Stimulated activated effector memory CD8-positive, alpha-beta T cell treated with anti-CD3 and anti-CD28 coated beads, Interleukin-12 subunit alpha, Interleukin-12 subunit beta, amount 100 ng/mL, for 72 hours (primary cell): ENCODE measurements around the gene CRABP2.

Experiments
- ATAC-seq: fragments of 150-1000 bp; cut with Tn5 transposase; 2 replicates; pipeline ENCODE4 v1.10.0; 2021
- DNase-seq, 2 donors: peaks; one replicate each; pipeline ENCODE4 v3.0.0; 2021 to 2022; ENCODE audit warnings: low spot score in 2 of 2
- H3K27ac Mint-ChIP-seq: one replicate; pipeline ENCODE4 v1.8.0; 2022; ENCODE audit warnings: mild to moderate bottlenecking, mixed read lengths
- H3K36me3 Mint-ChIP-seq: one replicate; pipeline ENCODE4 v1.8.0; 2022; ENCODE audit warnings: mild to moderate bottlenecking, mixed read lengths
- H3K4me1 Mint-ChIP-seq: one replicate; pipeline ENCODE4 v1.8.0; 2022; ENCODE audit warnings: mixed read lengths
- H3K4me3 Mint-ChIP-seq: one replicate; pipeline ENCODE4 v1.8.0; 2022; ENCODE audit warnings: mild to moderate bottlenecking, mixed read lengths
- H3K9me3 Mint-ChIP-seq: one replicate; pipeline ENCODE4 v1.8.0; 2022; ENCODE audit warnings: mixed read lengths

The CRABP2 gene

DNA sequence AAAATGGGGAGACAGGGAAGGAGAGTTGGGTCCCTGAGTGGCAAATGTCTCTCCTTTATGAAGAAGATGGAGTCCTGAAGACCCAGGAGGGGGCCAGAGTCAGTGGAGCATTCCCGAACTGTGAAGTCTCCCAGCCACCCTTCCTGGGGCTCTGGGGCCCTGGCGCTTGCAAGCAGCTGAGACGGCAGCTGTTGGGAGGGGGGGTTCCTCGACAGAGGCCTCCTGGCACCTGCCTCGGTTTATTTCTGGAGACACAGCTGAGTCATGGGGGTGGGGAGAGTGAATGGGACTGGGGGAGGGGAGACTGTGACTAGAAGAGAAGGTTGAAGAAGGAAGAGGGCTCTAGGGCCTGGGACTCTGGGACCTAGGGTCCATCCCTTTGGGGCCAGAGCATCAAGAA lies 42.2 kb downstream of the CRABP2 start:
- Mint-ChIP-seq H3K4me3 (no peak overlapping the region), H3K36me3 (peaks cover 21% of the 10 kb centered on the region), H3K9me3 (no peaks in the 10 kb centered on the region), H3K27ac (peak overlapping the region; percentile 73), H3K4me1 (peaks cover 43% of the 10 kb centered on the region)
- no peak for DNase-seq
- no peak for ATAC-seq

DNA sequence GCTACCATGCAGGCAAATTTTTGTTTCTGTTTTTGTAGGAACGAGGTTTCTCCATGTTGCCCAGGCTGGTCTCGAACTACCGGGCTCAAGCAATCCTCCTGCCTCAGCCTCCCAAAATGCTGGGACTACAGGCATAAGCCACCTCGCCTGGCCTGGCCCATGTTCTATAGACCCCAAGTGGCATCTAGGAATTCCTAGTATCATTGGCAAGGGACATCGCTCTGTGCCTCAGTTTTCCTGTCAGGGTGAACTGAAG lies 42.7 kb downstream of the CRABP2 start:
- DNase-seq: no peak
- Mint-ChIP-seq H3K4me1 (peaks cover 47% of the 10 kb centered on the region), H3K36me3 (peaks cover 21% of the 10 kb centered on the region), H3K9me3 (no peaks in the 10 kb centered on the region), H3K27ac (peak overlapping the region; percentile 73), H3K4me3 (no peak overlapping the region)
- ATAC-seq: no peak

- peaks cover 21% of the 10 kb centered on the region for H3K36me3 Mint-ChIP-seq
- H3K4me3 Mint-ChIP-seq: peak overlapping the region; percentile 82
- no peaks in the 10 kb centered on the region for H3K9me3 Mint-ChIP-seq
- DNase-seq (no peak), ATAC-seq (no peak)
- peak overlapping the region; percentile 73 for H3K27ac Mint-ChIP-seq
- peaks cover 53% of the 10 kb centered on the region for H3K4me1 Mint-ChIP-seq
Observed at GRCh38 chr1:156662005-156662799, 43.2 kb downstream of the CRABP2 start.

GRCh38 chr1:156660752-156661112 lies 44.7 kb downstream of the CRABP2 start:
- Mint-ChIP-seq H3K9me3 (no peaks in the 10 kb centered on the region), H3K4me1 (peaks cover 59% of the 10 kb centered on the region), H3K27ac (peak overlapping the region; percentile 94), H3K36me3 (peaks cover 21% of the 10 kb centered on the region), H3K4me3 (peak overlapping the region; percentile 82)
- DNase-seq: no peak
- ATAC-seq: peak; percentile 33

DNA sequence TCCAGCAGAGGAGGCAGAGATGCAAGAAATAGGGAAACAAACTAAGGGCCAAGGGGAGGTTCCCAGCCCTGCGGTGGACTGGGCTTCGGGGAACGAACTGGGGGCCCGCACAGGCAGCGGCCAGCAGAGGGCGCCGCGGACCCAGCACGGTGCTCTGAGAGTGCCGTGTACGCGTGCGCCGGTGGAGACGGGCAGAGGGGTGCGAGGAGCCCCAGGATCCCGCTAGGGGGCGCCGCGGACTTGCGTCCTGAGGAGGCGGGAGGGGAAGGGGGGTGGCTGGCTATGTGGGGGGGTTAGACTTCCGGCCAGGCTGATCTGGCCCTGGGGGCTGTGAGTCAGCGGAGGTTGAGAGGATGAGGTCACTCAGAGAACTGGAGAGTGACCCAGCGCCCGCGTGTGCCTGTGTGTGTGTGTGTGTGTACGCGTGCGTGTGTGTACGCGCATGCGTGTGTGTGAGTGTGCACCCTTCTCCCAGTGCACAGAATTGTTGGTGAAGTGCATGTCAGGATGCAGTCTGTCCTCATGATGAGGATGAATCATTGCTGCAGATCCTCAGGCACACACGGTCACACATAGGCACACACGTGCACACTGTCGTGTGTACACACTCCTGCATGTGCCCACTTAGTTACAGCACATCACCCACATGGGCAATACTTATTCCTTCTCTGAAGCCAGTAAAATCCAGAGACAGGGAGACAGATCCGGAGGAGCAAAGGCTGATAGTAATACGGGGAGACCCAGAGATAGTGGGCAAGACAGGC lies 45.2 kb downstream of the CRABP2 start:
- Mint-ChIP-seq H3K36me3 (peaks cover 21% of the 10 kb centered on the region), H3K9me3 (no peaks in the 10 kb centered on the region), H3K4me3 (peak overlapping the region; percentile 82), H3K27ac (peak overlapping the region; percentile 94), H3K4me1 (peaks cover 59% of the 10 kb centered on the region)
- peak; percentile 89 for ATAC-seq
- peak; percentile 98 to 99 for DNase-seq

DNA sequence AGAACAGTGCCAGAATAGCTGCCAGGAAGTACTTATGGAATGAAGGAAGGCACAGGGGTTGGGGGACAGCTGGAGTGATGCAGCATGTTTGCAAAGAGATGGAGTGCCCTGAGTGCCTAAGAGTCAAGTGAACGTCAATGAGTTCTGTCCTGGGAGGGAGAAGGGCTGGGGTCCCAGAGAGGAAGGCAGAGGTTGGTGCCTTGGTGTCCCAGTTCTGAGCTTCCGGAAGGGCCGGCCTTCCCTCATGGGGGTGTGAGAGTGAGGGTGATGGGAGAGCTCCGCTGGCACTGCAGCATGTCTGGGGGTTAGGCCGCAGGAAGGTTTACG lies 45.8 kb downstream of the CRABP2 start:
- peaks cover 21% of the 10 kb centered on the region for H3K36me3 Mint-ChIP-seq
- no peak for DNase-seq
- ATAC-seq: no peak
- H3K4me3 Mint-ChIP-seq: peak overlapping the region; percentile 82
- H3K9me3 Mint-ChIP-seq: no peaks in the 10 kb centered on the region
- peak overlapping the region; percentile 94 for H3K27ac Mint-ChIP-seq
- peaks cover 59% of the 10 kb centered on the region for H3K4me1 Mint-ChIP-seq

DNA sequence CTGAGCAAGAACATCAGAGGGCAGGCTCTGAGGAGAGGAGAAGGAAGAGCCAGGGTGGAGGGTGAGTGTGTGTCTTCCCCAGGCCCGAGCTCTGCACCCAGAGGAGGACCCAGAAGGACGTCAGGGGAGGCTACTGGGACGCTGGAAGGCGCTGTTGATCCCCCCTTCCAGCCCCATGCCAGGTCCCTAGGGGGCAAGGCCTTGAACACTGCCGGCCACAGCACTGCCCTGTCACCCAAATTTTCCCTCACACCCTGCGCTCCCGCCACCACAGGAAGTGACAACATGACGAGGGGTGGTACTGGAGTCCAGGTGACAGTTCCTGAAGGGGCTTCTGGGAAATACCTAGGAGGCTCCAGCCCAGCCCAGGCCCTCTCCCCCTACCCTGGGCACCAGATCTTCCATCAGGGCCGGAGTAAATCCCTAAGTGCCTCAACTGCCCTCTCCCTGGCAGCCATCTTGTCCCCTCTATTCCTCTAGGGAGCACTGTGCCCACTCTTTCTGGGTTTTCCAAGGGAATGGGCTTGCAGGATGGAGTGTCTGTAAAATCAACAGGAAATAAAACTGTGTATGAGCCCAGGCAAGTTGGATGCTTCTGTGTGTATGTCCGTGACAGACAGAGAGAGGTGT lies 46.3 kb downstream of the CRABP2 start:
- Mint-ChIP-seq H3K27ac (peak overlapping the region; percentile 94), H3K36me3 (peaks cover 21% of the 10 kb centered on the region), H3K4me1 (peaks cover 59% of the 10 kb centered on the region), H3K4me3 (peak overlapping the region; percentile 82), H3K9me3 (no peaks in the 10 kb centered on the region)
- ATAC-seq (no peak), DNase-seq (no peak)

- Mint-ChIP-seq H3K27ac (peak overlapping the region; percentile 94), H3K36me3 (peaks cover 21% of the 10 kb centered on the region), H3K9me3 (no peaks in the 10 kb centered on the region), H3K4me1 (peaks cover 59% of the 10 kb centered on the region), H3K4me3 (peak overlapping the region; percentile 82)
- DNase-seq: no peak
- no peak for ATAC-seq
Observed at GRCh38 chr1:156658496-156658895, 46.9 kb downstream of the CRABP2 start.

DNA sequence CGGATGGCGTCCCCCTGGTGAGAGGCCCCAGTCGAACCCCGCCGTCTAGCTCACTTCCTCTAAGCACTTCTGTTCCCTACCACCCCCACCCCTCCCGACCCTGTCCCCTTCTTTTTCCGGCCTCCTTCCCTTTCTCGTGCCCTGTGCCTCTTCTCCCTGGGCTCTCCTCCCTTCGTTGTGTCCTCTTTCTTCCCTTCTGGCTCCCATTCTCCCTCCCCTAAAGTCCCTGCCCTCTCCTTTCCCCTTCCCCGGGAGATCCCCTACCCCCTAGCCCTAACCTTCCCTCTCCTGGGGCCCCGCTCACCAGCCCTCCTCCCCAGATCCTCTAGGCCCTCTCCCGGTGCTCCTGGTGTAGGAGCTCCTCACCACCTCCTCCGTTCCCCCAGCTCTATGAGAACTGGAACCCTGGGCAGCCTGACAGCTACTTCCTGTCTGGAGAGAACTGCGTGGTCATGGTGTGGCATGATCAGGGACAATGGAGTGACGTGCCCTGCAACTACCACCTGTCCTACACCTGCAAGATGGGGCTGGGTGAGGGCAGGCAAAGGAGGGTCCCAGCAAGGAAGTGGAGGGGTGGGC lies 47.6 kb downstream of the CRABP2 start:
- peak overlapping the region; percentile 23 for H3K27ac Mint-ChIP-seq
- no peak for ATAC-seq

GRCh38 chr1:156656806-156657740 lies 48.3 kb downstream of the CRABP2 start:
- DNase-seq (peak; percentile 74 to 85), ATAC-seq (peak; percentile 20)
- peaks cover 58% of the 10 kb centered on the region for H3K4me1 Mint-ChIP-seq
- no peaks in the 10 kb centered on the region for H3K9me3 Mint-ChIP-seq
- peak overlapping the region; percentile 23 for H3K27ac Mint-ChIP-seq
- peaks cover 21% of the 10 kb centered on the region for H3K36me3 Mint-ChIP-seq
- H3K4me3 Mint-ChIP-seq: peak overlapping the region; percentile 82

More for the DNA sequence above, 47.6 kb downstream of the CRABP2 start:
- peak overlapping the region; percentile 82 for H3K4me3 Mint-ChIP-seq
- H3K4me1 Mint-ChIP-seq: peaks cover 59% of the 10 kb centered on the region
- no peaks in the 10 kb centered on the region for H3K9me3 Mint-ChIP-seq
- peaks cover 21% of the 10 kb centered on the region for H3K36me3 Mint-ChIP-seq
- DNase-seq: no peak

DNA sequence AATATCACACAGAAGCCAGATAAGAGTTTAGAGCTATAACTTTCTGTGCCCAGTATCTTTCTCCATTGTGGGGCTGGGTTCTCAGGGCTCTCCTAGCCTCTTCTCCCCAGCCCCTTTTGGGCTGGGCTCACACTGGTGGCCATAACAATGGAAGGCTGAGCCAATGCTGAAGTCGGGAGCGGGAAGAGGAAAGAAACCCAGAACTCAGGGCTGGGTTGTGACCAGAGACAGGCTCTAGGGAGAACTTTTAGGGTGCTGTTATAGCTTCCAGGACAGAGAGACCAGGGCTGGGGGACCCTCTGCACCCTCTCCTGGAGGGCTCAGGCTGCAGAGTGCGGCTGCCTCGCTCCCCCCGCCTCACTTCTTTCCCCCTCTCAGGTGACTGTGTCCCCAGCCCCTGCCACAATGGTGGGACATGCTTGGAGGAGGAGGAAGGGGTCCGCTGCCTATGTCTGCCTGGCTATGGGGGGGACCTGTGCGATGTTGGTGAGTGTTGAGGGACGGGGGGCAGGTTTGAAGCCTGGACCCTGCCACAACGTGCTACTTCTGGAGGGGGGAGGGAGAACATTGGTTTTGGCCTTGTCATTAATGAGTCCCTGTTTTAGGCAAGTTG lies 49.4 kb downstream of the CRABP2 start:
- no peak for DNase-seq
- Mint-ChIP-seq H3K9me3 (no peaks in the 10 kb centered on the region), H3K4me1 (peaks cover 50% of the 10 kb centered on the region), H3K36me3 (peaks cover 16% of the 10 kb centered on the region), H3K4me3 (no peak overlapping the region), H3K27ac (no peak overlapping the region)
- ATAC-seq: no peak

- no peak for DNase-seq
- H3K4me1 Mint-ChIP-seq: peaks cover 43% of the 10 kb centered on the region
Observed at GRCh38 chr1:156655151-156655903, 50.1 kb downstream of the CRABP2 start.

DNA sequence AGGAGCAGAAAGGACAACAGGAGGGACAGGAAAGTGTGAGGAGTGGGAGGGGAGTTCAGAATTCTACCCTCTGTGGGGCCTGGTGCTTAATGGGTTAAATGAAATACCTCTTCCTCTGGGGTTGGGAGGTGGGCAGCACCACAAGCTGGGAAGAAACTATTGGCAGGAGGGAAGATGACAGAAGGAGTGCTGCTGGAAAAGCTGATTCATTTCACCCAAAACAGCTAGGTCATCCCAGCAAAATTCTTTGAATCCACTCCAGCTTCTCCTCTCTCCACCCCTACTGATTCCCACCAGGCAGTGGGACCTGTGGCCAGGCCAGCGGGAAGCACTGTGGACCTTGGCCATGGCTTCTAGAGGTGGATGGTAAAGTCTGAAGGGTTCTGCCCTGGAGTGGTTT lies 50.7 kb downstream of the CRABP2 start:
- Mint-ChIP-seq H3K9me3 (no peaks in the 10 kb centered on the region), H3K36me3 (peaks cover 3% of the 10 kb centered on the region), H3K4me3 (no peak overlapping the region), H3K27ac (no peak overlapping the region), H3K4me1 (peaks cover 37% of the 10 kb centered on the region)
- no peak for ATAC-seq
- DNase-seq: no peak

More at GRCh38 chr1:156655151-156655903, 50.1 kb downstream of the CRABP2 start:
- Mint-ChIP-seq H3K36me3 (peaks cover 10% of the 10 kb centered on the region), H3K4me3 (no peak overlapping the region), H3K27ac (no peak overlapping the region), H3K9me3 (no peaks in the 10 kb centered on the region)
- ATAC-seq: no peak

DNA sequence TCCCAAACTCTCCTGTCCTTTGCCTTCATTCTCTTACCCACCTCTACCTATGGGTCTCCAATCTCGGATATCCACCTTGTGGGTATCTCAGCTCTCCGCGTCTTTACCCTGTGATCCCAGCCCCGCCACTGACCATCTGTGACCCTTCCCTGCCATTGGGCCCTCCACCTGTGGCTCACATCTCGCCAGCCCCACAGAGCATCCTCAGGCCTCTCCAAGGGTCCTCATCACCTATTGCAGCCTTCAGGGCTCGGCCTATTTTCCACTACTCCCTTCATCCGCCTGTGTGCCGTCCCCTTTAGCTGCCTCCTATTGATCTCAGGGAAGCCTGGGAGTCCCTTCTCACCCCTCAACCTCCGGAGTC lies 52.4 kb downstream of the CRABP2 start:
- H3K36me3 Mint-ChIP-seq: no peaks in the 10 kb centered on the region
- H3K4me3 Mint-ChIP-seq: no peak overlapping the region
- no peak for ATAC-seq
- peaks cover 20% of the 10 kb centered on the region for H3K4me1 Mint-ChIP-seq
- H3K9me3 Mint-ChIP-seq: no peaks in the 10 kb centered on the region
- DNase-seq: no peak
- no peak overlapping the region for H3K27ac Mint-ChIP-seq
